HL-60 (cell line): ENCODE measurements around the gene HOXD12.

Source experiments
- DNase-seq, 2 experiments: peaks; one replicate each; pipeline ENCODE4 v3.0.0-alpha.2; 2010 to 2020; ENCODE audit warnings: low read depth in 1 of 2, low spot score in 1 of 2
- H3K27ac ChIP-seq: fragments of 250-450 bp; sonication (Bioruptor Pico); replicated peaks from 2 replicates; pipeline ENCODE4 v1.5.1; 2020; ENCODE audit warnings: mild to moderate bottlenecking, moderate library complexity
- H3K27me3 ChIP-seq: fragments of 250-450 bp; sonication (Bioruptor Pico); 2 replicates; pipeline ENCODE4 v1.5.1; 2021; ENCODE audit warnings: mild to moderate bottlenecking, moderate library complexity; ENCODE audit not compliant: insufficient read depth, poor library complexity, severe bottlenecking
- H3K4me3 ChIP-seq: replicated peaks from 2 replicates; pipeline ENCODE4 v1.5.1; 2011; ENCODE audit warnings: mild to moderate bottlenecking, control low read depth, low read length; ENCODE audit not compliant: insufficient read depth
- CTCF ChIP-seq: IDR thresholded peaks from one replicate; pipeline ENCODE4 v1.5.1; 2011; ENCODE audit warnings: low read length, control low read depth, inconsistent platforms; ENCODE audit not compliant: insufficient read depth
- GABPA ChIP-seq: IDR thresholded peaks from 2 replicates; pipeline ENCODE4 v1.6.1; 2012; ENCODE audit warnings: low read depth
- POLR2AphosphoS5 ChIP-seq: IDR thresholded peaks from 2 replicates; pipeline ENCODE4 v1.6.1; 2012; ENCODE audit warnings: low read depth
- REST ChIP-seq: IDR thresholded peaks from 2 replicates; pipeline ENCODE4 v1.6.1; 2012; ENCODE audit warnings: low read depth; ENCODE audit not compliant: insufficient replicate concordance
- SPI1 ChIP-seq: IDR thresholded peaks from 2 replicates; pipeline ENCODE4 v1.6.1; 2012; ENCODE audit warnings: low read depth, mild to moderate bottlenecking, borderline replicate concordance

Gene HOXD12

DNA sequence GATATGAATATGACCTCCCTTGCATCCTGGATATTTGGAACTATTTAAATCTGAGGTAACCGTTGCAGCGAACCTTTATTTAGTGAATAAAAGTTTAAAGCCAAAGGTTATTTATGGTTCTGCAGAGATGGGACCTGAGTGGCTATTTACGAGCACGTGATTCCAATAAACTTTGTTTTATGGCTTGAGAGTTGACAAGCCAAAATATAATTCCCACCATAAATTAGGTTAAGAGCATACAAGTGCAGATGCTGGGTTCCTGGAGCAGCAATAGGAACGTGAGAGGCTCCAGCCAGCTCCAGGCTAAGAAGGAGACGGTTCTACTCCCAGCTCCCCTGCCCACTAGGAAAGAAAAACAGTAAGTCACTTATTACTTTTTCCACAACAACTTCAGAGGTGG is 46.5 kb downstream of the HOXD12 start:
- TF ChIP-seq REST: no peak
- TF ChIP-seq GABPA: no peak
- no peak for TF ChIP-seq SPI1
- no peak for TF ChIP-seq POLR2AphosphoS5
- no peak for TF ChIP-seq CTCF
- H3K27me3 ChIP-seq: peaks cover 61% of the 10 kb centered on the region
- no peak overlapping the region for H3K4me3 ChIP-seq
- no peak for DNase-seq
- no peak overlapping the region for H3K27ac ChIP-seq

GRCh38 chr2:176146645-176147044 is 47.0 kb downstream of the HOXD12 start:
- TF ChIP-seq CTCF (no peak), SPI1 (no peak), GABPA (no peak), REST (no peak), POLR2AphosphoS5 (no peak)
- peaks cover 63% of the 10 kb centered on the region for H3K27me3 ChIP-seq
- no peak overlapping the region for H3K27ac ChIP-seq
- DNase-seq: no peak
- no peak overlapping the region for H3K4me3 ChIP-seq

DNA sequence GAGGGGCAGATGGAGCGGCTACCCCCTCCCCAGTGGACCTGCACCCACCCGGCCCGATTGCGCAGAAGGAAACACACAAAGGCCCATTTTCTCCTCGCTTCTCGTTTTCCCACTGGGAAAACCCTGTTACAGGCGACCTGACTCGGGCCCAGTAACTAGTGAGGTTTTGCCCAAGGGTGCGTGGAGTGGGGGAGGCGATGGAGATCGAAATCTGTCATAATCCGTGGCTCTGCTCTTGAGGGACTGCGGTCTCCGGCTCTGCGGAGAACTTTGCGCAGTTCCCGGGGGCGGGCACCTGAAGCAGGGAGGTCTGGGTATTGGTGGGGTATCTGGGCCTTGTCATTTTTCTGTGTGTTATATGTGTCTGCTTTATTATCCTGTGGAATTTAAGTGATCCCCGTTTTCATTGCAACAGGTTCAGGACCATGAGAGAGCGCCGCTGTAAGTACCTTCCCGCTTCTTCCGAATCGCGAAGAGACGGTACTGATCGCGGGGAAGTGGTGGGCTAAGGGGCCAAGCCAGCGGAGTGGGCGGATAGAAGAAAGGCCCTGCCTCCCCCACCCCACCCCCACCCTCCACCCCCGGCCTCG is 47.7 kb downstream of the HOXD12 start:
- TF ChIP-seq POLR2AphosphoS5: no peak
- TF ChIP-seq CTCF: no peak
- TF ChIP-seq GABPA: no peak
- no peak for TF ChIP-seq REST
- no peak for TF ChIP-seq SPI1
- no peak for DNase-seq
- Histone ChIP-seq H3K4me3 (no peak overlapping the region), H3K27me3 (peaks cover 59% of the 10 kb centered on the region), H3K27ac (no peak overlapping the region)
